ENCODE data around the gene COL19A1. TPM values are rescaled to one million over a fixed set of nuclear protein-coding genes. Genes with fewer than 3 reads are reported as not detected.

The COL19A1 gene
- total and polyA plus RNA-seq, 9 of the 15 experiments (the other 6 are each of a cell fraction or from before 2014, with no cell fraction given): not detected

- H3K4me3 ChIP-seq: no peak overlapping the region
- intact Hi-C loops (cut with micrococcal nuclease) (no loop called here), in situ Hi-C loops (cut with MboI) (no loop called here)
- no peaks in the 10 kb centered on the region for H3K4me1 ChIP-seq (replicated peaks in 1 of 2; ENCODE audit: control insufficient read depth in 2 of 2, insufficient read depth in 2 of 2, low read length in 2 of 2)
- no peaks in the 10 kb centered on the region for H3K9me1 ChIP-seq (ENCODE audit: control insufficient read depth, insufficient read depth, low read length)
- no peak overlapping the region for H3K9ac ChIP-seq (ENCODE audit: insufficient read depth in 1 of 2, low read depth in 2 of 2, low read length in 2 of 2)
- POLR2A ChIA-PET: interaction anchor here (0.6 kb wide), 1 partner anchor 37 kb away, joined by 3 read pairs; no protein-coding TSS in a partner anchor
- DNase-seq (ENCODE audit: extremely low read depth in 1 of 4, low spot score in 3 of 4) (no peak), ATAC-seq (no peak), FAIRE-seq (no peak)
- H3K9me3 ChIP-seq (replicated peaks; ENCODE audit: control insufficient read depth, insufficient read depth, low read depth, low read length): no peaks in the 10 kb centered on the region
- TF ChIP-seq KDM1A (IDR thresholded peaks at IDR 0.05) (no peak), RFX7 (CRISPR knock-in tag; IDR thresholded peaks at IDR 0.05) (no peak), THRAP3 (IDR thresholded peaks at IDR 0.05; ENCODE audit: borderline replicate concordance) (no peak), RNF219 (CRISPR knock-in tag; IDR thresholded peaks at IDR 0.05) (no peak), PRDM10 (IDR thresholded peaks at IDR 0.05; ENCODE audit: partially characterized antibody) (no peak), KHSRP (IDR thresholded peaks at IDR 0.05) (no peak), KLF13 (tag; IDR thresholded peaks at IDR 0.05; ENCODE audit: borderline replicate concordance, low read depth) (no peak)
- 0% methylated on average over 2 of the region's 2 CpGs for WGBS (ENCODE audit: insufficient coverage, low coverage, missing lambda C conversion rate)
- no peaks in the 10 kb centered on the region for H3K36me3 ChIP-seq (ENCODE audit: control insufficient read depth, insufficient read depth, low read length)
- no peak overlapping the region for H3K27ac ChIP-seq (ENCODE audit: extremely low read depth, low read depth, low read length)
- H3K79me2 ChIP-seq (ENCODE audit: control insufficient read depth, insufficient read depth, low read length): no peaks in the 10 kb centered on the region
- H2AFZ ChIP-seq (ENCODE audit: low read depth, low read length): no peak overlapping the region
- H3K4me2 ChIP-seq (ENCODE audit: insufficient read depth, low read length): no peak overlapping the region
- no TSS peak for BruUV-seq (replicated peaks)
- H3K27me3 ChIP-seq (ENCODE audit: control insufficient read depth in 2 of 2, insufficient read depth in 2 of 2, low read length in 2 of 2): peaks cover 0 to 14% of the 10 kb centered on the region in 2 experiments; a peak in 2 of 5 replicates
- H4K20me1 ChIP-seq (replicated peaks; ENCODE audit: control insufficient read depth, insufficient read depth, low read length): no peaks in the 10 kb centered on the region
- CTCF ChIA-PET (ENCODE audit: low intra/inter-chr PET ratio): no interaction called here
These were observed 34.5 kb downstream of the COL19A1 start for GRCh38 chr6:69900869-69901268.
